Neuronal stem cell (in vitro differentiated cells): Measurements from ENCODE around the gene CYS1.
"Not testable (repeated sequence)": the region's sequence is repeated elsewhere in the genome, so short reads cannot be mapped to it uniquely, and the experiment has no call there.

Experiments
- DNase-seq: peaks from one replicate; pipeline ENCODE4 v3.0.0-alpha.2; 2013; ENCODE audit warnings: low spot score
- H2AFZ ChIP-seq: one replicate; pipeline ENCODE4 v1.6.1; 2013; ENCODE audit warnings: mild to moderate bottlenecking, low read length, inconsistent platforms
- H2AK5ac ChIP-seq: 2 replicates; pipeline ENCODE4 v1.6.1; 2013; ENCODE audit warnings: low read depth, mild to moderate bottlenecking, inconsistent platforms, low read length, moderate library complexity, mixed read lengths
- H2BK120ac ChIP-seq: 2 replicates; pipeline ENCODE4 v1.6.1; 2013; ENCODE audit warnings: low read depth, mild to moderate bottlenecking, inconsistent platforms, low read length, moderate library complexity, mixed read lengths
- H2BK12ac ChIP-seq: one replicate; pipeline ENCODE4 v1.6.1; 2013; ENCODE audit warnings: low read length, inconsistent platforms
- H2BK15ac ChIP-seq: 2 replicates; pipeline ENCODE4 v1.6.1; 2013; ENCODE audit warnings: mild to moderate bottlenecking, low read length, inconsistent platforms, mixed read lengths
- H2BK5ac ChIP-seq: one replicate; pipeline ENCODE4 v1.6.1; 2013; ENCODE audit warnings: inconsistent platforms, mild to moderate bottlenecking, low read length, moderate library complexity
- H3K14ac ChIP-seq: one replicate; pipeline ENCODE4 v1.6.1; 2013; ENCODE audit warnings: low read length, inconsistent platforms
- H3K18ac ChIP-seq: 2 replicates; pipeline ENCODE4 v1.6.1; 2013; ENCODE audit warnings: low read length, inconsistent platforms
- H3K23ac ChIP-seq: 2 replicates; pipeline ENCODE4 v1.6.1; 2013; ENCODE audit warnings: low read depth, mild to moderate bottlenecking, mixed read lengths, low read length, inconsistent platforms; ENCODE audit not compliant: poor library complexity
- H3K27ac ChIP-seq: replicated peaks from 3 replicates; pipeline ENCODE4 v1.5.1; 2013; ENCODE audit warnings: low read length, inconsistent platforms
- H3K27me3 ChIP-seq, 3 experiments: 2 replicates each; pipeline ENCODE4 v1.6.1; 2013; ENCODE audit warnings: low read length in 3 of 3, mild to moderate bottlenecking in 2 of 3, inconsistent platforms in 1 of 3, low read depth in 1 of 3, mixed read lengths in 1 of 3, moderate library complexity in 1 of 3; ENCODE audit not compliant: control insufficient read depth in 3 of 3, insufficient read depth in 3 of 3
- H3K36me3 ChIP-seq, 2 donors: replicated peaks in 1 of 2; 2 replicates each; pipeline ENCODE4 v1.6.1; 2013; ENCODE audit warnings: low read length in 2 of 2; ENCODE audit not compliant: control insufficient read depth in 2 of 2, insufficient read depth in 2 of 2
- H3K4ac ChIP-seq: 2 replicates; pipeline ENCODE4 v1.6.1; 2013; ENCODE audit warnings: inconsistent platforms, mild to moderate bottlenecking, low read length, moderate library complexity
- H3K4me1 ChIP-seq, 2 donors: 1 replicate in 1 of 2; 2 replicates in 1 of 2; pipeline ENCODE4 v1.6.1; 2013; ENCODE audit warnings: low read length in 2 of 2, low read depth in 1 of 2; ENCODE audit not compliant: control insufficient read depth in 2 of 2, insufficient read depth in 1 of 2
- H3K4me2 ChIP-seq: one replicate; pipeline ENCODE4 v1.6.1; 2013; ENCODE audit warnings: mild to moderate bottlenecking, low read length, inconsistent platforms; ENCODE audit not compliant: insufficient read depth, poor library complexity, severe bottlenecking
- H3K4me3 ChIP-seq, 2 donors: 2 replicates each; pipeline ENCODE4 v1.5.1; 2013; ENCODE audit warnings: low read length in 2 of 2, mild to moderate bottlenecking in 2 of 2, inconsistent platforms in 1 of 2, moderate library complexity in 1 of 2
- H3K79me1 ChIP-seq: one replicate; pipeline ENCODE4 v1.6.1; 2013; ENCODE audit warnings: low read depth, mild to moderate bottlenecking, inconsistent platforms, low read length, moderate library complexity
- H3K9ac ChIP-seq: one replicate; pipeline ENCODE4 v1.6.1; 2013; ENCODE audit warnings: mild to moderate bottlenecking, low read depth, low read length, inconsistent platforms; ENCODE audit not compliant: poor library complexity
- H3K9me3 ChIP-seq, 2 donors: replicated peaks in 1 of 2; 2 replicates each; pipeline versions ENCODE3 to v1.6.1; 2013; ENCODE audit warnings: low read length in 2 of 2, mild to moderate bottlenecking in 2 of 2, inconsistent platforms in 1 of 2, low read depth in 1 of 2, mixed read lengths in 1 of 2, moderate library complexity in 1 of 2; ENCODE audit not compliant: control insufficient read depth in 2 of 2, insufficient read depth in 1 of 2
- H4K8ac ChIP-seq: one replicate; pipeline ENCODE4 v1.6.1; 2013; ENCODE audit warnings: low read depth, mild to moderate bottlenecking, inconsistent platforms, low read length, moderate library complexity
- H4K91ac ChIP-seq: one replicate; pipeline ENCODE4 v1.6.1; 2013; ENCODE audit warnings: low read length, low read depth, mild to moderate bottlenecking, inconsistent platforms; ENCODE audit not compliant: poor library complexity
- WGBS, 2 donors: extraction: QIAGEN DNeasy Blood & Tissue Kit; methylation state at CpG; one replicate each; pipeline ENCODE4 v1.1.7; 2013; ENCODE audit warnings: missing lambda C conversion rate in 2 of 2, mixed read lengths in 1 of 2; ENCODE audit not compliant: insufficient read length in 2 of 2, insufficient replicate concordance in 1 of 2; ENCODE audit errors: extremely low coverage in 2 of 2; 5-methylcytosine and 5-hydroxymethylcytosine counted together

CYS1 gene

DNA sequence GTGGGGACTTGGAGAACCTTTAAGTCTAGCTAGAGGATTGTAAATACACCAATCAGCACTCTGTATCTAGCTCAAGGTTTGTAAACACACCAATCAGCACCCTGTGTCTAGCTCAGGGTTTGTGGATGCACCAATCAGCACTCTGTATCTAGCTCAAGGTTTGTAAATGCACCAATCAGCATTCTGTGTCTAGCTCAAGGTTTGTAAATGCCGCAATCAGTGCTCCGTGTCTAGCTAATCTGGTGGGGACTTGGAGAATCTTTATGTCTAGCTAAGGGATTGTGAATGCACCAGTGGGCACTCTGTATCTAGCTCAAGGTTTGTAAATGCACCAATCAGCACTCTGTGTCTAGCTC, 11.7 kb upstream of the CYS1 start:
- not testable (repeated sequence) for H2BK5ac ChIP-seq, H3K4ac ChIP-seq, DNase-seq, H3K14ac ChIP-seq, H2AK5ac ChIP-seq, H3K9ac ChIP-seq, H3K23ac ChIP-seq, H3K9me3 ChIP-seq, H2BK120ac ChIP-seq, H2BK15ac ChIP-seq, H2BK12ac ChIP-seq, H3K27ac ChIP-seq, H3K36me3 ChIP-seq, H3K4me2 ChIP-seq, H3K4me3 ChIP-seq, H4K8ac ChIP-seq, H4K91ac ChIP-seq, H2AFZ ChIP-seq, H3K79me1 ChIP-seq, H3K18ac ChIP-seq
- Histone ChIP-seq H3K4me1 (peaks cover 15 to 21% of the 10 kb centered on the region in 2 donors), H3K27me3 (peaks cover 0 to 12% (median 0%) of the 10 kb centered on the region in 3 experiments)
- no CpG with 5 or more reads among the region's 2 CpGs for whole genome bisulfite sequencing, 2 donors

- Histone ChIP-seq H3K27ac (no peak overlapping the region), H4K91ac (no peak overlapping the region), H2BK15ac (no peak overlapping the region), H4K8ac (no peak overlapping the region), H3K23ac (peak overlapping the region; percentile 26), H2AK5ac (no peak overlapping the region), H2BK5ac (peak overlapping the region; percentile 60), H3K79me1 (no peaks in the 10 kb centered on the region), H3K4me1 (peaks cover 13 to 17% of the 10 kb centered on the region in 2 donors), H3K4me2 (no peak overlapping the region), H3K9me3 (no peaks in the 10 kb centered on the region), H3K36me3 (no peaks in the 10 kb centered on the region), H3K4ac (no peak overlapping the region), H3K9ac (no peak overlapping the region), H3K14ac (no peak overlapping the region), H3K27me3 (peaks cover 0 to 12% (median 0%) of the 10 kb centered on the region in 3 experiments), H2AFZ (no peak overlapping the region), H2BK12ac (no peak overlapping the region), H2BK120ac (no peak overlapping the region), H3K18ac (peak overlapping the region; percentile 40), H3K4me3 (no peak overlapping the region)
- no CpG with 5 or more reads among the region's 52 CpGs for WGBS, 2 donors
- DNase-seq: no peak
Measured at GRCh38 chr2:10091182-10091888, 11.1 kb upstream of the CYS1 start.

DNA sequence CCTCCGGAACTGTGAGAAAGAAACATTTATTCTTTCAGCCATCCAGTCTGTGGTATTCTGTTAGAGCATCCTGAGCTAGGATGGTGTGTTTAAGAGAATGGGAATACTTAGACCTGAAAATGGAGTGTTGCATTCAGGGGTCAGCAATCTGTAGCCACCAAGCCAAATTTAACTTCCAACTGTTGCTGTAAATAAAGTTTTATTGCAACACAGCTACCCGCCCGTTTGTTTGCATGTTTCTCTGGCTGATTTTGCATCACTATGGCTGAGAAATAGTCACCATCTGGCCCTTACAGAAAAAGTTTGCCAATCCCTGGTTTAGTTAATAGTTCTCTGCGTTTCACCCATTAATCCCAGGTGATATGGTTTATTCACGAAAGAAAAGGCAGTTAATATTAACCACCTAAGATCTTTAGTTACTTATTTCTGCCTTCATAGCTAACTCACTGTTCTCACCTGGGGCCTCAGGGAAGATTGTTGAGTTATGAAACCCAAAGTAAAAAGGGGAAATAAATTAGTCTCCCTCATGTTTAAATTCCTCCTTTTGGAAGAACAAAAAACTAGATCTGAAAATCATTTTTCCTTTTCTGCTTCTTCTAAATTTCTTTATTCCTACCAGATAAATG, 9.5 kb upstream of the CYS1 start:
- Histone ChIP-seq H3K9me3 (no peaks in the 10 kb centered on the region), H4K91ac (no peak overlapping the region), H2AK5ac (no peak overlapping the region), H3K23ac (no peak overlapping the region), H3K79me1 (no peaks in the 10 kb centered on the region), H2BK12ac (no peak overlapping the region), H3K27me3 (peaks cover 0 to 22% (median 0%) of the 10 kb centered on the region in 3 experiments), H2BK5ac (no peak overlapping the region), H3K14ac (no peak overlapping the region), H2BK15ac (no peak overlapping the region), H3K9ac (no peak overlapping the region), H3K18ac (no peak overlapping the region), H4K8ac (no peak overlapping the region), H3K4me2 (no peak overlapping the region), H2BK120ac (no peak overlapping the region), H3K4ac (no peak overlapping the region), H3K4me1 (peaks cover 5 to 7% of the 10 kb centered on the region in 2 donors), H2AFZ (no peak overlapping the region), H3K36me3 (no peaks in the 10 kb centered on the region), H3K27ac (no peak overlapping the region), H3K4me3 (no peak overlapping the region)
- no CpG with 5 or more reads among the region's 5 CpGs for WGBS, 2 donors
- DNase-seq: no peak

GRCh38 chr2:10087360-10087759, 7.1 kb upstream of the CYS1 start:
- no peak for DNase-seq
- peaks cover 0 to 43% (median 2%) of the 10 kb centered on the region in 3 experiments for H3K27me3 ChIP-seq

More at GRCh38 chr2:10087360-10087759, 7.1 kb upstream of the CYS1 start:
- no peak overlapping the region for H3K4me2 ChIP-seq
- H3K14ac ChIP-seq: no peak overlapping the region
- H3K9ac ChIP-seq: no peak overlapping the region
- H4K91ac ChIP-seq: no peak overlapping the region
- no peak overlapping the region for H2BK120ac ChIP-seq
- no peak overlapping the region for H3K23ac ChIP-seq
- no peak overlapping the region for H2BK15ac ChIP-seq
- H3K4ac ChIP-seq: no peak overlapping the region
- no peak overlapping the region for H3K18ac ChIP-seq
- H2BK12ac ChIP-seq: no peak overlapping the region
- no peak overlapping the region for H3K27ac ChIP-seq
- H2AFZ ChIP-seq: no peak overlapping the region
- no CpG with 5 or more reads among the region's 8 CpGs for WGBS, 2 donors
- H4K8ac ChIP-seq: no peak overlapping the region
- no peaks in the 10 kb centered on the region for H3K4me1 ChIP-seq
- H2BK5ac ChIP-seq: no peak overlapping the region
- H3K79me1 ChIP-seq: no peaks in the 10 kb centered on the region
- no peak overlapping the region for H3K4me3 ChIP-seq
- H3K9me3 ChIP-seq: no peaks in the 10 kb centered on the region
- no peak overlapping the region for H2AK5ac ChIP-seq
- H3K36me3 ChIP-seq: no peaks in the 10 kb centered on the region
